Measurements from ENCODE around the gene GGA1. TPM values are rescaled to one million over a fixed set of nuclear protein-coding genes. Genes with fewer than 3 reads are reported as not detected.
"Not testable (repeated sequence)": the region's sequence is repeated elsewhere in the genome, so short reads cannot be mapped to it uniquely, and the experiment has no call there.

GGA1 gene
- total RNA-seq, 1 donor from 2014 or later: 80.2 TPM

DNA sequence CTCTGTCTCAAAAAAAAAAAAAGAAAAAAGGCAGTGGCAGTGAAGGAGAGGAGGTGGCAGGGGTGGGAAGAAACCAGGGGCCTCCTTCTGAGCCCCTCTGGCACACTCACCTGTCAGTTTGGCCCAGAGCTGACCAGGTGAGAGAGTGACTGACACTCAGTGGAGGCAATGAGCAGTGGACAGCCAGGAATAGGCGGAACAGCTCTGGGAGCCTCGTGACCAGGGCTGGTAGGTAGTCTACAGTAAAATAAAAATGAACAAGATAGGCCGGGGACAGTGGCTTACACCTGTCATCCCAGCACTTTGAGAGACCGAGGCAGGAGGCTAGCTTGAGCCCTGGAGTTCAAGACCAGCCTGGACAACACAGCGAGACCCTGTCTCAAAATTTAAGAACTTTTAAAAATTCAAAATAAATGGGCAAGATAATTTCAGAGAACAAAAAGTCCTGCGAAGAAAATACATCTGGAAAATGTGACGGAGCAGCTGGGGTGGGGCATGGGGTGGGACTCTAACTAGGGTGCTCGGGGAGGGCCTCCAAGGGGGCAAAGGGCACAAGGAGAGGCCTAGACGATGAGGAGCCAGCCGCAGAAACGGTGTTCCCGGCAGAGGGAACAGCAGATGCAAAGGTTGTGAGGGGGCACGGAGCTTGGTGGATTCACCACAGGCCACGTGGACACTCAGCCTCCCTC is 46.1 kb downstream of the GGA1 start:
- Mint-ChIP-seq H3K27me3 (no peaks in the 10 kb centered on the region), H3K36me3 (no peaks in the 10 kb centered on the region), H3K27ac (no peak overlapping the region), H3K4me3 (no peak overlapping the region), H3K4me1 (ENCODE audit: unreplicated experiment) (peaks cover 19% of the 10 kb centered on the region), H3K9me3 (no peaks in the 10 kb centered on the region)
- no peak for DNase-seq (ENCODE audit: extremely low spot score, unreplicated experiment)
- TF ChIP-seq, protein P1, sequence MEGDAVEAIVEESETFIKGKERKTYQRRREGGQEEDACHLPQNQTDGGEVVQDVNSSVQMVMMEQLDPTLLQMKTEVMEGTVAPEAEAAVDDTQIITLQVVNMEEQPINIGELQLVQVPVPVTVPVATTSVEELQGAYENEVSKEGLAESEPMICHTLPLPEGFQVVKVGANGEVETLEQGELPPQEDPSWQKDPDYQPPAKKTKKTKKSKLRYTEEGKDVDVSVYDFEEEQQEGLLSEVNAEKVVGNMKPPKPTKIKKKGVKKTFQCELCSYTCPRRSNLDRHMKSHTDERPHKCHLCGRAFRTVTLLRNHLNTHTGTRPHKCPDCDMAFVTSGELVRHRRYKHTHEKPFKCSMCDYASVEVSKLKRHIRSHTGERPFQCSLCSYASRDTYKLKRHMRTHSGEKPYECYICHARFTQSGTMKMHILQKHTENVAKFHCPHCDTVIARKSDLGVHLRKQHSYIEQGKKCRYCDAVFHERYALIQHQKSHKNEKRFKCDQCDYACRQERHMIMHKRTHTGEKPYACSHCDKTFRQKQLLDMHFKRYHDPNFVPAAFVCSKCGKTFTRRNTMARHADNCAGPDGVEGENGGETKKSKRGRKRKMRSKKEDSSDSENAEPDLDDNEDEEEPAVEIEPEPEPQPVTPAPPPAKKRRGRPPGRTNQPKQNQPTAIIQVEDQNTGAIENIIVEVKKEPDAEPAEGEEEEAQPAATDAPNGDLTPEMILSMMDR (conservative IDR thresholded peaks at IDR 0.05): no peak

DNA sequence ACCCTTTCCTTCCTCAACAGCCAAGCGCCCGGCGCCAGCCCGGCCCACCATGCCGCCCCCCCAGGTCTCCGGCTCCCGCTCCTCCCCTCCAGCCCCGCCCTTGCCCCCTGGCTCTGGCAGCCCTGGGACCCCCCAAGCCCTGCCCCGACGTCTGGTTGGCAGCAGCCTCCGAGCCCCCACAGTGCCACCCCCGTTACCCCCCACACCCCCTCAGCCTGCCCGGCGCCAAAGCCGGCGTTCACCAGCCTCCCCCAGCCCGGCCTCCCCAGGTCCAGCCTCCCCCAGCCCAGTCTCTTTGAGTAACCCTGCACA is 46.6 kb downstream of the GGA1 start:
- no peak for DNase-seq (ENCODE audit: extremely low spot score, unreplicated experiment)
- Mint-ChIP-seq H3K36me3 (no peaks in the 10 kb centered on the region), H3K27ac (no peak overlapping the region), H3K27me3 (no peaks in the 10 kb centered on the region), H3K4me1 (ENCODE audit: unreplicated experiment) (peaks cover 24% of the 10 kb centered on the region), H3K9me3 (no peaks in the 10 kb centered on the region), H3K4me3 (no peak overlapping the region)
- TF ChIP-seq, protein P1 (conservative IDR thresholded peaks at IDR 0.05): no peak

DNA sequence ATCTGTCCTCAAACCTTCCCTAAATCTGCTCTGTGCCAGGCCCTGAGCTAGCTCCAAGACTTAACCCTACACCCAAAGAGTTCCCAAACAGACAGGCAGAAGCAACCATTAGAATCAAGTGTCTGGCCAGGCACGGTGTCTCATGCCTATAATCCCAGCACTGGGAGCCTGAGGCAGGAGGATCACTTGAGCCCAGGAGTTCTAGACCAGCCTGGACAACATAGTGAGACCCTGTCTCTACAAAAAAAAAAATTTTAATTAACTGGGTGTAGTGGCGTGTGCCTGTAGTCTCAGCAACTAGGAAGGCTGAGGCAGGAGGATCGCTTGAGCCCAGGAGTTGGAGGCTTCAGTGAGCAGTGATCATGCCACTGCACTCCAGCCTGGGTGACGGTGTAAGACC is 47.9 kb downstream of the GGA1 start:
- Mint-ChIP-seq H3K4me3 (peak overlapping the region; percentile 52), H3K27ac (peak overlapping the region; percentile 60), H3K4me1 (ENCODE audit: unreplicated experiment) (peaks cover 34% of the 10 kb centered on the region)
- not testable (repeated sequence) for H3K9me3 Mint-ChIP-seq; H3K27me3 Mint-ChIP-seq; H3K36me3 Mint-ChIP-seq; DNase-seq (ENCODE audit: extremely low spot score, unreplicated experiment)

DNA sequence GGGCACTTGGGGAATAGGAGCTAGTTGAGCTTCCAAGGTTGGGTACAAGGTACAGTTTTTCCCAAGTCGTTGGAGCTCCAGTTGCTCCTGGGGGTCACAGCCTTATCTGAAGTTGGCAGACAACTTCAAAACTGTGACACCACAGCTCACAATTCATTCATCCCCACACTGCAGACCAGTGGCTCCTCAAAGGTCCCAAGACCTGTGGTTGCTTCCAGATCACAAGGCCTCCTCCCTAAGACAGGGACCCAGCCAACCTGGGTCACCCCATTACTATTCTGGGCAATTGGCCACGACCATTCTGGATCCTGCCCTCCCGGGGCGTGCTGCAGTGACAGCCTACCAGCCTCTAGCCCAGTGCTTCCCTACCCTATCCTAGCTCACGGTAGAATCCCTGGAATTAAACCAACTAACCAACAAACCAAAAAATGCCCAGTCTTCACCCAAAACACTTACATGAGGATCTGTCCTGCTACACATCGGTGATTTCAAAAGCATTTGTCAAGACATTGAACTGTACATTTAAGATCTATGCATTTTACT is 49.0 kb downstream of the GGA1 start:
- Mint-ChIP-seq H3K4me3 (peak overlapping the region; percentile 94), H3K27ac (peak overlapping the region; percentile 85), H3K9me3 (no peaks in the 10 kb centered on the region), H3K27me3 (no peaks in the 10 kb centered on the region), H3K4me1 (ENCODE audit: unreplicated experiment) (peaks cover 41% of the 10 kb centered on the region), H3K36me3 (no peaks in the 10 kb centered on the region)
- DNase-seq (ENCODE audit: extremely low spot score, unreplicated experiment): no peak
- TF ChIP-seq, protein P1 (conservative IDR thresholded peaks at IDR 0.05): no peak

DNA sequence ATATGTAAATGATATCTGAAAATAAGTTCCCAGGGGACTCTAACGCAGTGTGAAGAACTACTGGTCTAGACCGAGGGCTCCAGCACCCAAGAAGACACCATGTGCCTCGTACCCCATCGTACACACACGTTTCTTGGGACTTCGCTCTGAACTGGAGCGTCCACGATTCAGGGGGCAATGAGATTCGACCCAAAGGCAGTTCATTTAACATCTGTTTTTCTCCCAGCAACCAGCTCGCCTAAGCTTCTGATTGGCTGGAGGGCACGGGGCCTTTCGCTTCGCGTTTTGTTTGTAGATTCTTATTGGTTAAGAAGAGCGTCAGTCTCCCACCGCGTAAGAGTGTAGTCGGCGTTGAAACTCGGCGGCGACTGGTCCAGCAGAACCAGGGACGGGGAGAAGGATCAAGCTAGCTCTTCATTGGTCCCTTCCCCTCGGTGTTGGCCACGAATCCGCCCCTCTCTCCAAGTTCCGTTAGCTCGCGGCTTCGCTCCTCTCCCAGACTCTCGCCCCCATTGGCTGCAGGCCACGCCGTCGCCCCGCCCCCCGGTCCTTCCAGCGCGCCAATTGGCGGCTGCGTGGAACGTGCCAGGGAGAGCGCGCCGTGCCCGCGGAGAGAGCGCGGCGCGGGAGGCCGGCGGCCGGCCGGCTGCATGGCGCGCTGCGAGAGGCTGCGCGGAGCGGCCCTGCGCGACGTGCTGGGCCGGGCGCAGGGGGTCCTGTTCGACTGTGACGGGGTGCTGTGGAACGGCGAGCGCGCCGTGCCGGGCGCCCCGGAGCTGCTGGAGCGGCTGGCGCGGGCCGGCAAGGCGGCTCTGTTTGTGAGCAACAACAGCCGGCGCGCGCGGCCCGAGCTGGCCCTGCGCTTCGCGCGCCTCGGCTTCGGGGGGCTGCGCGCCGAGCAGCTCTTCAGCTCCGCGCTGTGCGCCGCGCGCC is 49.8 kb downstream of the GGA1 start, which contains the start of gene PDXP:
Gene PDXP, plus strand, starts transcription at position 591 of the 933 bp plus-strand sequence. Its CDS starts 60 bp downstream, at position 651.
- Mint-ChIP-seq H3K27ac (peak within 1 kb of the TSS; percentile 85), H3K36me3 (no peaks in the 10 kb centered on the region), H3K4me3 (peak within 1 kb of the TSS; percentile 94), H3K4me1 (ENCODE audit: unreplicated experiment) (peaks cover 41% of the 10 kb centered on the region), H3K27me3 (no peaks in the 10 kb centered on the region), H3K9me3 (no peaks in the 10 kb centered on the region)
- peak; percentile 99 for DNase-seq (ENCODE audit: extremely low spot score, unreplicated experiment)
- TF ChIP-seq, protein P1 (conservative IDR thresholded peaks at IDR 0.05): no peak
